IMR-90 (cell line): Measurements from ENCODE around the gene GOLGA3. TPM values are rescaled to one million over a fixed set of nuclear protein-coding genes. Genes with fewer than 3 reads are reported as not detected.

Source experiments
- ATAC-seq: fragments of 200-7000 bp; cut with Tn5 transposase; 2 replicates; pipeline ENCODE4 v1.9.1; 2020; ENCODE audit warnings: low read depth, mild to moderate bottlenecking, moderate library complexity
- BruUV-seq: library from RNA; stranded (reverse); fragments of 400-500 nt; replicated peaks from 2 replicates; lab custom pipeline; 2021; lab: Mats Ljungman, UMichigan
- CTCF ChIA-PET: fragments of 300-600 bp; formaldehyde crosslinking; extraction: SDS; loops from one replicate; lab custom pipeline; 2021; ENCODE audit warnings: antibody characterized with exemption; lab: Yijun Ruan, JAX
- POLR2A ChIA-PET: fragments of 300-600 bp; sonication (Branson Sonifier 250); formaldehyde crosslinking; loops from one replicate; lab custom pipeline; 2022; ENCODE audit warnings: antibody characterized with exemption; ENCODE audit not compliant: unreplicated experiment; lab: Charles Lee
- DNase-seq: peaks from one replicate; pipeline ENCODE4 v3.0.0; 2013
- H2AFZ ChIP-seq: replicated peaks from 2 replicates; pipeline ENCODE3; 2013; ENCODE audit warnings: low read length, mild to moderate bottlenecking; ENCODE audit not compliant: poor library complexity
- H2AK5ac ChIP-seq: 2 replicates; pipeline ENCODE4 v1.6.1; 2013; ENCODE audit warnings: low read depth, low read length, inconsistent platforms
- H2AK9ac ChIP-seq: replicated peaks from 2 replicates; pipeline ENCODE3; 2013; ENCODE audit warnings: mild to moderate bottlenecking, low read depth, low read length, moderate library complexity; ENCODE audit not compliant: poor library complexity
- H2BK120ac ChIP-seq: 2 replicates; pipeline ENCODE4 v1.6.1; 2013; ENCODE audit warnings: low read depth, low read length, inconsistent platforms
- H2BK15ac ChIP-seq: 3 replicates; pipeline ENCODE4 v1.6.1; 2013; ENCODE audit warnings: low read depth, low read length, inconsistent platforms
- H2BK20ac ChIP-seq: 2 replicates; pipeline ENCODE4 v1.6.1; 2013; ENCODE audit warnings: low read depth, mild to moderate bottlenecking, inconsistent platforms, low read length, moderate library complexity
- H2BK5ac ChIP-seq: 2 replicates; pipeline ENCODE4 v1.6.1; 2013; ENCODE audit warnings: mild to moderate bottlenecking, low read depth, low read length, inconsistent platforms; ENCODE audit not compliant: poor library complexity, severe bottlenecking
- H3K14ac ChIP-seq: replicated peaks from 2 replicates; pipeline ENCODE4 v1.6.1; 2013; ENCODE audit warnings: low read depth, low read length, inconsistent platforms
- H3K18ac ChIP-seq: 2 replicates; pipeline ENCODE4 v1.6.1; 2013; ENCODE audit warnings: low read depth, low read length, control low read depth
- H3K23ac ChIP-seq: 2 replicates; pipeline ENCODE4 v1.6.1; 2013; ENCODE audit warnings: low read depth, low read length, inconsistent platforms
- H3K27ac ChIP-seq: 2 replicates; pipeline ENCODE4 v1.5.1; 2013; ENCODE audit warnings: mild to moderate bottlenecking, control low read depth, low read length; ENCODE audit not compliant: insufficient read depth
- H3K27me3 ChIP-seq: 2 replicates; pipeline ENCODE4 v1.6.1; 2013; ENCODE audit warnings: low read length; ENCODE audit not compliant: control insufficient read depth, insufficient read depth
- H3K36me3 ChIP-seq: 2 replicates; pipeline ENCODE4 v1.6.1; 2013; ENCODE audit warnings: low read length, mixed read lengths; ENCODE audit not compliant: control insufficient read depth, insufficient read depth
- H3K4ac ChIP-seq: 2 replicates; pipeline ENCODE4 v1.6.1; 2013; ENCODE audit warnings: low read depth, low read length, inconsistent platforms
- H3K4me1 ChIP-seq: 2 replicates; pipeline ENCODE4 v1.6.1; 2013; ENCODE audit warnings: low read length, mixed read lengths; ENCODE audit not compliant: control insufficient read depth, insufficient read depth
- H3K4me2 ChIP-seq: 2 replicates; pipeline ENCODE4 v1.6.1; 2013; ENCODE audit warnings: low read depth, mild to moderate bottlenecking, control low read depth, low read length, moderate library complexity
- H3K4me3 ChIP-seq: 2 replicates; pipeline ENCODE4 v1.5.1; 2013; ENCODE audit warnings: low read depth, mild to moderate bottlenecking, control low read depth, low read length, moderate library complexity; ENCODE audit not compliant: insufficient read depth
- H3K56ac ChIP-seq: 2 replicates; pipeline ENCODE4 v1.6.1; 2013; ENCODE audit warnings: low read length, inconsistent platforms; ENCODE audit not compliant: insufficient read depth; ENCODE audit errors: extremely low read depth
- H3K79me1 ChIP-seq, 2 experiments: 2 replicates each; pipeline ENCODE4 v1.6.1; 2013; ENCODE audit warnings: low read length in 2 of 2, inconsistent platforms in 1 of 2, low read depth in 1 of 2
- H3K9ac ChIP-seq: 2 replicates; pipeline ENCODE4 v1.6.1; 2013; ENCODE audit warnings: low read depth, low read length, control low read depth
- H3K9me1 ChIP-seq: 2 replicates; pipeline ENCODE4 v1.6.1; 2013; ENCODE audit warnings: low read length, inconsistent platforms; ENCODE audit not compliant: insufficient read depth
- H3K9me3 ChIP-seq: 2 replicates; pipeline ENCODE4 v1.6.1; 2013; ENCODE audit warnings: low read length; ENCODE audit not compliant: control insufficient read depth, insufficient read depth
- H4K20me1 ChIP-seq: 2 replicates; pipeline ENCODE4 v1.6.1; 2013; ENCODE audit warnings: low read length, inconsistent platforms; ENCODE audit not compliant: insufficient read depth
- H4K5ac ChIP-seq: 2 replicates; pipeline ENCODE4 v1.6.1; 2013; ENCODE audit warnings: mild to moderate bottlenecking, low read depth, low read length, control low read depth
- H4K8ac ChIP-seq, 2 experiments: 2 replicates each; pipeline ENCODE4 v1.6.1; 2013; ENCODE audit warnings: low read depth in 2 of 2, low read length in 2 of 2, control low read depth in 1 of 2, inconsistent platforms in 1 of 2
- H4K91ac ChIP-seq: 2 replicates; pipeline ENCODE4 v1.6.1; 2013; ENCODE audit warnings: low read depth, low read length, inconsistent platforms; ENCODE audit not compliant: insufficient read depth
- CHD1 ChIP-seq: IDR thresholded peaks from 2 replicates; pipeline ENCODE4 v1.6.1; 2012; ENCODE audit warnings: low read depth, low read length, improper control_type of control experiment
- CTCF ChIP-seq: conservative IDR thresholded peaks from 2 replicates; pipeline ENCODE4 v1.5.1; 2012; ENCODE audit warnings: mild to moderate bottlenecking, low read depth, low read length, improper control_type of control experiment
- FOS ChIP-seq: fragments of 150-350 bp; IDR thresholded peaks from 2 replicates; pipeline ENCODE4 v1.6.1; 2016; ENCODE audit warnings: low read depth, low read length
- MAFK ChIP-seq: IDR thresholded peaks from 2 replicates; pipeline ENCODE4 v1.6.1; 2012; ENCODE audit warnings: low read depth, low read length, improper control_type of control experiment
- MAZ ChIP-seq: IDR thresholded peaks from 2 replicates; pipeline ENCODE4 v1.6.1; 2012; ENCODE audit warnings: low read depth, mild to moderate bottlenecking, low read length, improper control_type of control experiment, moderate library complexity, borderline replicate concordance
- MXI1 ChIP-seq: IDR thresholded peaks from 2 replicates; pipeline ENCODE4 v1.6.1; 2012; ENCODE audit warnings: low read depth, mild to moderate bottlenecking, low read length, moderate library complexity, borderline replicate concordance
- POLR2A ChIP-seq: IDR thresholded peaks from 2 replicates; pipeline ENCODE4 v1.6.1; 2012; ENCODE audit warnings: mild to moderate bottlenecking, low read depth, low read length
- RCOR1 ChIP-seq: IDR thresholded peaks from 2 replicates; pipeline ENCODE4 v1.6.1; 2012; ENCODE audit warnings: mild to moderate bottlenecking, low read length, improper control_type of control experiment; ENCODE audit not compliant: insufficient replicate concordance
- RFX5 ChIP-seq: IDR thresholded peaks from 2 replicates; pipeline ENCODE4 v1.8.0; 2012; ENCODE audit warnings: low read depth, mild to moderate bottlenecking, low read length, moderate library complexity
- SMC3 ChIP-seq: fragments of 150-350 bp; IDR thresholded peaks from 2 replicates; pipeline ENCODE4 v1.6.1; 2016; ENCODE audit warnings: low read depth, mild to moderate bottlenecking, antibody characterized with exemption, low read length, moderate library complexity
- WGBS, 2 experiments: methylation state at CpG; one replicate each; pipeline versions ENCODE4 v1.1.5 to v1.1.7; 2013; ENCODE audit warnings: missing lambda C conversion rate in 2 of 2; ENCODE audit not compliant: insufficient read length in 1 of 2; ENCODE audit errors: extremely low coverage in 2 of 2; 5-methylcytosine and 5-hydroxymethylcytosine counted together
- dilution Hi-C: fragments of 300-500 bp; cut with HindIII; formaldehyde crosslinking; loops from one replicate; pipeline ENCODE4 v1.14.3; 2018; ENCODE audit warnings: low sequenced_read_pairs; ENCODE audit not compliant: unreplicated experiment
- in situ Hi-C: fragments of 300-500 bp; cut with MboI; formaldehyde crosslinking; loops from 3 replicates; pipeline ENCODE4 v1.14.3; 2019; ENCODE audit warnings: low sequenced_read_pairs, inconsistent platforms, mixed read lengths
- intact Hi-C: fragments of 100-400 bp; cut with micrococcal nuclease; formaldehyde crosslinking; loops from 2 replicates; pipeline ENCODE4 v1.10.0; 2022
- polyA plus RNA-seq, 3 experiments: library from polyadenylated mRNA; depleted of rRNA; stranded (reverse); fragments of >200 nt; gene quantifications; 2 replicates each; pipeline ENCODE4 v1.2.3, GENCODE V29; 2012; ENCODE audit warnings: low replicate concordance in 1 of 3
- total RNA-seq: library from RNA; depleted of rRNA; stranded (reverse); fragments of >200 nt; gene quantifications from 2 replicates; pipeline ENCODE4 v1.2.3, GENCODE V29; 2012

The GOLGA3 gene
- total and polyA plus RNA-seq, 2 of the 4 experiments (the other 2 are of a cell fraction), result 39.6 to 99.8 TPM

- Histone ChIP-seq H2AK9ac (no peak overlapping the region), H2BK20ac (no peak overlapping the region), H3K4me3 (no peak overlapping the region), H2AK5ac (no peak overlapping the region), H3K4ac (no peak overlapping the region), H2BK15ac (no peak overlapping the region), H3K14ac (no peak overlapping the region), H4K91ac (no peak overlapping the region), H3K36me3 (peaks cover 69% of the 10 kb centered on the region), H4K8ac (no peak overlapping the region), H3K79me1 (peaks cover 17 to 66% of the 10 kb centered on the region in 2 experiments; a peak in 3 of 4 replicates), H3K23ac (no peak overlapping the region), H3K4me2 (no peak overlapping the region), H3K27me3 (no peaks in the 10 kb centered on the region), H2BK5ac (no peak overlapping the region), H3K9me3 (no peaks in the 10 kb centered on the region), H3K9me1 (peaks cover 16% of the 10 kb centered on the region), H3K18ac (no peak overlapping the region), H3K9ac (no peak overlapping the region), H3K4me1 (peaks cover 5% of the 10 kb centered on the region), H3K27ac (no peak overlapping the region), H3K56ac (no peak overlapping the region), H4K20me1 (peaks cover 86% of the 10 kb centered on the region), H2BK120ac (no peak overlapping the region), H2AFZ (no peak overlapping the region), H4K5ac (no peak overlapping the region)
- dilution Hi-C loops, result no loop called here
- no peak for TF ChIP-seq MXI1
- no peak for TF ChIP-seq CHD1
- TF ChIP-seq SMC3, result no peak
- no peak for TF ChIP-seq RFX5
- no peak for TF ChIP-seq MAZ
- TF ChIP-seq MAFK, result no peak
- no peak for TF ChIP-seq CTCF
- no peak for TF ChIP-seq FOS
- no peak for TF ChIP-seq POLR2A
- TF ChIP-seq RCOR1, result no peak
- ATAC-seq (no peak), DNase-seq (no peak)
- ChIA-PET CTCF (no interaction called here), POLR2A (no interaction called here)
- no TSS peak for BruUV-seq
- WGBS, 2 experiments, result 99% methylated on average over 14 of the region's 21 CpGs; no CpG with 5 or more reads in 1 of the 2 experiments
- in situ Hi-C loops, result no loop called here
- intact Hi-C loops, result no loop called here
Measured at GRCh38 chr12:132814232-132814631, 14.4 kb downstream of the GOLGA3 start.
